Measurements from ENCODE around the gene TOR3A.
"Not testable (repeated sequence)": the region's sequence is repeated elsewhere in the genome, so short reads cannot be mapped to it uniquely, and the experiment has no call there.

The TOR3A gene

DNA sequence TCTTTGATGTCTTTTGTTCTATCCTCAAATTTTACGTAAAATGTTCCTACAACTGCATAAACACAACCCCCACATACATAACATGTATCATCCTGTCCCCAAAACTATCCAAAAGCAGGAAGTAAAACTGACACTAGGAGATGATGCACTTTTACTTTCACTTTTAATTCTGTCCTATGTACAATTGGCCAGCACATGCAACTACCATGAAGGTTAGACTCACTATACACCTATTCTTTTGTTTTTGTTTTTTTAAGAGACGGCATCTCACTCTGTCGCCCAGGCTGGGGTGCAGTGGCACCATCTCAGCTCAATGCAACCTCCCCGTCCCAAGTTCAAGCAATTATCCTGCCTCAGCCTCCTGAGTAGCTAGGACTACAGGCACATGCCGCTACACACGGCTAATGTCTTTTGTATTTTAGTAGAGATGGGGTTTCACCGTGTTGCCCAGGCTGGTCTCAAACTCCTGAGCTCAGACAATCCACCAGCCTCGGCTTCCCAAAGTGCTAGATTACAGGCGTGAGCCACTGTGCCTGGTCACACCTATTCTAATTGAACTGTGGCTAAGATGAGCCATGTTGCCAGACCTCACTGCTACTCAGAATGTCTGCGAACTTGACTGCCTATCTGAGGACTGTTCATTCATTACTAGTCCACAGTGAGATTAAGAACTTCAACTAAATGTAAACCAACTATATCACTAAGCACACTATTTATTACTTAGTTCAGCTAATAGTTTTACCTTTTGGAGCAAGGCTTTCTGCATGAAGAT is 48.0 kb downstream of the TOR3A start:
- no peak overlapping the region for H4K91ac ChIP-seq (ENCODE audit: low read length)
- peak overlapping the region; percentile 75 for H3K9ac ChIP-seq (ENCODE audit: low read length)
- no peak overlapping the region for H3K4ac ChIP-seq (ENCODE audit: low read depth in 1 of 2, low read length in 2 of 2)
- H3K36me3 ChIP-seq (ENCODE audit: control insufficient read depth in 1 of 2, insufficient read depth in 2 of 2, low read depth in 1 of 2, low read length in 2 of 2): peaks cover 31 to 78% of the 10 kb centered on the region in 2 experiments
- H3K27me3 ChIP-seq (ENCODE audit: control insufficient read depth in 1 of 2, insufficient read depth in 1 of 2, low read length in 2 of 2): no peaks in the 10 kb centered on the region
- H3K18ac ChIP-seq (ENCODE audit: low read depth in 1 of 2, low read length in 2 of 2): peak overlapping the region in 1 of 2 experiments; percentile 52
- peak overlapping the region in 1 of 2 experiments; percentile 70 for H3K14ac ChIP-seq (ENCODE audit: low read length in 2 of 2)
- peak; percentile 63 for DNase-seq
- peak overlapping the region; percentile 49 for H3K27ac ChIP-seq (ENCODE audit: low read length, poor library complexity, severe bottlenecking)
- no peak overlapping the region for H3K4me2 ChIP-seq (ENCODE audit: low read length, poor library complexity, severe bottlenecking)
- peaks cover 6% of the 10 kb centered on the region for H3K79me1 ChIP-seq (replicated peaks; ENCODE audit: low read length, poor library complexity, severe bottlenecking)
- no peak overlapping the region for H2BK15ac ChIP-seq (ENCODE audit: low read depth, poor library complexity, severe bottlenecking)
- no peak overlapping the region for H2AFZ ChIP-seq (ENCODE audit: low read depth, low read length)
- H2BK12ac ChIP-seq (ENCODE audit: low read length in 2 of 2): peak overlapping the region in 1 of 2 experiments; percentile 50
- peaks cover 11% of the 10 kb centered on the region for H3K4me1 ChIP-seq (ENCODE audit: control insufficient read depth, insufficient read depth, low read depth, low read length)
- no peak overlapping the region for H3K23ac ChIP-seq (ENCODE audit: low read length in 2 of 2)
- 89% methylated on average over 10 of the region's 10 CpGs for WGBS
- H3K9me3 ChIP-seq (ENCODE audit: control insufficient read depth, low read length): no peaks in the 10 kb centered on the region
- H3K4me3 ChIP-seq (ENCODE audit: insufficient read depth in 1 of 2, low read depth in 1 of 2, low read length in 2 of 2): peak overlapping the region in 1 of 2 experiments; percentile 57
- H4K8ac ChIP-seq (ENCODE audit: low read length): peak overlapping the region; percentile 49
- no peak overlapping the region for H2BK120ac ChIP-seq (ENCODE audit: low read depth, low read length)
- no peak overlapping the region for H2AK5ac ChIP-seq (ENCODE audit: low read length, severe bottlenecking)
- H2BK5ac ChIP-seq (ENCODE audit: low read depth, low read length, poor library complexity, severe bottlenecking): no peak overlapping the region

DNA sequence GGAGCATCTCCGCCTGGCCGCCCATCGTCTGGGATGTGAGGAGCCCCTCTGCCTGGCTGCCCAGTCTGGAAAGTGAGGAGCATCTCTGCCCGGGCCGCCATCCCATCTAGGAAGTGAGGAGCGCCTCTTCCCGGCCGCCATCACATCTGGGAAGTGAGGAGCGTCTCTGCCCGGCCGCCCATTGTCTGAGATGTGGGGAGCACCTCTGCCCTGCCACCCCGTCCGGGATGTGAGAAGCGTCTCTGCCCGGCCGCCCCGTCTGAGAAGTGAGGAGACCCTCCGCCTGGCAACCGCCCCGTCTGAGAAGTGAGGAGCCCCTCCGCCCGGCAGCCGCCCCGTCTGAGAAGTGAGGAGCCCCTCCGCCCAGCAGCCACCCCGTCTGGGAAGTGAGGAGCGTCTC is 53.3 kb downstream of the TOR3A start:
- not testable (repeated sequence) for H3K23ac ChIP-seq (ENCODE audit: low read length in 2 of 2); H2BK5ac ChIP-seq (ENCODE audit: low read depth, low read length, poor library complexity, severe bottlenecking); H4K91ac ChIP-seq (ENCODE audit: low read length); H3K4me3 ChIP-seq (ENCODE audit: insufficient read depth in 1 of 2, low read depth in 1 of 2, low read length in 2 of 2); DNase-seq; H2BK15ac ChIP-seq (ENCODE audit: low read depth, poor library complexity, severe bottlenecking); H3K27me3 ChIP-seq (ENCODE audit: control insufficient read depth in 1 of 2, insufficient read depth in 1 of 2, low read length in 2 of 2); H3K9me3 ChIP-seq (ENCODE audit: control insufficient read depth, low read length); H3K4me2 ChIP-seq (ENCODE audit: low read length, poor library complexity, severe bottlenecking); H2BK120ac ChIP-seq (ENCODE audit: low read depth, low read length); H2AFZ ChIP-seq (ENCODE audit: low read depth, low read length); H3K18ac ChIP-seq (ENCODE audit: low read depth in 1 of 2, low read length in 2 of 2); H3K4ac ChIP-seq (ENCODE audit: low read depth in 1 of 2, low read length in 2 of 2); H4K8ac ChIP-seq (ENCODE audit: low read length); H3K79me1 ChIP-seq (replicated peaks; ENCODE audit: low read length, poor library complexity, severe bottlenecking); H3K27ac ChIP-seq (ENCODE audit: low read length, poor library complexity, severe bottlenecking); H2BK12ac ChIP-seq (ENCODE audit: low read length in 2 of 2); H3K14ac ChIP-seq (ENCODE audit: low read length in 2 of 2); H3K9ac ChIP-seq (ENCODE audit: low read length); H2AK5ac ChIP-seq (ENCODE audit: low read length, severe bottlenecking); H3K4me1 ChIP-seq (ENCODE audit: control insufficient read depth, insufficient read depth, low read depth, low read length)
- WGBS: no CpG with 5 or more reads among the region's 27 CpGs
- H3K36me3 ChIP-seq (ENCODE audit: control insufficient read depth in 1 of 2, insufficient read depth in 2 of 2, low read depth in 1 of 2, low read length in 2 of 2): peaks cover 24 to 60% of the 10 kb centered on the region in 2 experiments

DNA sequence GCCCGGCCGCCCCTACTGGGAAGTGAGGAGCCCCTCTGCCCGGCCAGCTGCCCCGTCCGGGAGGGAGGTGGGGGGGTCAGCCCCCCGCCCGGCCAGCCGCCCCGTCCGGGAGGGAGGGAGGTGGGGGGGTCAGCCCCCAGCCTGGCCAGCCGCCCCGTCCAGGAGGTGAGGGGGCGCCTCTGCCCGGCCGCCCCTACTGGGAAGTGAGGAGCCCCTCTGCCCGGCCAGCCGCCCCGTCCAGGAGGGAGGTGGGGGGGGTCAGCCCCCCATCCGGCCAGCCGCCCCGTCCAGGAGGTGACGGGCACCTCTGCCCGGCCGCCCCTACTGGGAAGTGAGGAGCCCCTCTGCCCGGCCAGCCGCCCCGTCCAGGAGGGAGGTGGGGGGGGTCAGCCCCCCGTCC is 53.8 kb downstream of the TOR3A start:
- H3K4me2 ChIP-seq (ENCODE audit: low read length, poor library complexity, severe bottlenecking); H3K27ac ChIP-seq (ENCODE audit: low read length, poor library complexity, severe bottlenecking); H3K23ac ChIP-seq (ENCODE audit: low read length in 2 of 2); H3K18ac ChIP-seq (ENCODE audit: low read depth in 1 of 2, low read length in 2 of 2); H3K27me3 ChIP-seq (ENCODE audit: control insufficient read depth in 1 of 2, insufficient read depth in 1 of 2, low read length in 2 of 2); H2AK5ac ChIP-seq (ENCODE audit: low read length, severe bottlenecking); H2BK120ac ChIP-seq (ENCODE audit: low read depth, low read length); DNase-seq; H4K91ac ChIP-seq (ENCODE audit: low read length); H3K14ac ChIP-seq (ENCODE audit: low read length in 2 of 2); H3K9ac ChIP-seq (ENCODE audit: low read length); H2BK12ac ChIP-seq (ENCODE audit: low read length in 2 of 2); H3K9me3 ChIP-seq (ENCODE audit: control insufficient read depth, low read length); H2BK15ac ChIP-seq (ENCODE audit: low read depth, poor library complexity, severe bottlenecking); H4K8ac ChIP-seq (ENCODE audit: low read length); H3K4ac ChIP-seq (ENCODE audit: low read depth in 1 of 2, low read length in 2 of 2); H3K4me3 ChIP-seq (ENCODE audit: insufficient read depth in 1 of 2, low read depth in 1 of 2, low read length in 2 of 2); H2AFZ ChIP-seq (ENCODE audit: low read depth, low read length); H2BK5ac ChIP-seq (ENCODE audit: low read depth, low read length, poor library complexity, severe bottlenecking); H3K79me1 ChIP-seq (replicated peaks; ENCODE audit: low read length, poor library complexity, severe bottlenecking): not testable (repeated sequence)
- Histone ChIP-seq H3K36me3 (ENCODE audit: control insufficient read depth in 1 of 2, insufficient read depth in 2 of 2, low read depth in 1 of 2, low read length in 2 of 2) (peaks cover 24 to 60% of the 10 kb centered on the region in 2 experiments), H3K4me1 (ENCODE audit: control insufficient read depth, insufficient read depth, low read depth, low read length) (peaks cover 11% of the 10 kb centered on the region)
- WGBS: 94% methylated on average over 8 of the region's 28 CpGs

DNA sequence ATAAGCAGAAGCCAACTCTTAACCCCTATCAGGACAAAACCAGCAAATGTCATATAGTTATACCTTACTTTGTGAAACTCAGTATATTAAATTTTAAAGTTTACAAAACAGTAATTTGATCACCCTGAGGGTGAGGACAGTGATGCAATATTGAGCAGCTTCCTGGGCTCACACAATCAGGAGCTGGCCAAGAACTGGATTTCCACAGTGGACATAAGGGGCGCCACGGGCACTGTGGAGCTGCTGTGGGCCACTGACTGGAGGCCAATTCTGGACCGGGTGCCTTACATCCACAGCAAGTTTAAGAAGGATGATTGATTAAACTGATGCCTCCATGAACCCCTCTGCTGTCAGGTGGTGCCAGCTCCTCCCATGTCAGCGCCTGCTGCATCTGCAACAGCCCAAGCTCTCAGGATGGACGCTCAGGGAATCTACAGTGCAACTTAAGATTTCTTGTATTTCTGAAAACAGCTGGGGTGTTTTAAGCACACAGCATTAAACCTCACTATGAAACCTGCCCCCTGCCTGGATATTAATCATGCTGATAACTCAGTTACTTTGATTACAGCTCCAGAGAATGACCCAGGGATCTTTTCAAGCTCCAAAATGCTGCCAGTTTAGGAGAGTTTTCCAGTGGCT is 55.9 kb downstream of the TOR3A start:
- H2BK5ac ChIP-seq (ENCODE audit: low read depth, low read length, poor library complexity, severe bottlenecking): no peak overlapping the region
- no peak overlapping the region for H2BK15ac ChIP-seq (ENCODE audit: low read depth, poor library complexity, severe bottlenecking)
- no peak overlapping the region for H2AK5ac ChIP-seq (ENCODE audit: low read length, severe bottlenecking)
- no peaks in the 10 kb centered on the region for H3K9me3 ChIP-seq (ENCODE audit: control insufficient read depth, low read length)
- no peaks in the 10 kb centered on the region for H3K27me3 ChIP-seq (ENCODE audit: control insufficient read depth in 1 of 2, insufficient read depth in 1 of 2, low read length in 2 of 2)
- H3K27ac ChIP-seq (ENCODE audit: low read length, poor library complexity, severe bottlenecking): peak overlapping the region; percentile 1
- peak overlapping the region; percentile 80 for H3K9ac ChIP-seq (ENCODE audit: low read length)
- H4K8ac ChIP-seq (ENCODE audit: low read length): peak overlapping the region; percentile 71
- 92% methylated on average over 5 of the region's 5 CpGs for WGBS
- DNase-seq: no peak
- no peak overlapping the region for H2AFZ ChIP-seq (ENCODE audit: low read depth, low read length)
- H3K36me3 ChIP-seq (ENCODE audit: control insufficient read depth in 1 of 2, insufficient read depth in 2 of 2, low read depth in 1 of 2, low read length in 2 of 2): peaks cover 18 to 46% of the 10 kb centered on the region in 2 experiments
- H3K14ac ChIP-seq (ENCODE audit: low read length in 2 of 2): no peak overlapping the region
- no peak overlapping the region for H3K23ac ChIP-seq (ENCODE audit: low read length in 2 of 2)
- no peak overlapping the region for H2BK120ac ChIP-seq (ENCODE audit: low read depth, low read length)
- H2BK12ac ChIP-seq (ENCODE audit: low read length in 2 of 2): no peak overlapping the region
- peak overlapping the region in 1 of 2 experiments; percentile 71 for H3K4me3 ChIP-seq (ENCODE audit: insufficient read depth in 1 of 2, low read depth in 1 of 2, low read length in 2 of 2)
- H4K91ac ChIP-seq (ENCODE audit: low read length): no peak overlapping the region
- H3K4ac ChIP-seq (ENCODE audit: low read depth in 1 of 2, low read length in 2 of 2): no peak overlapping the region
- H3K4me2 ChIP-seq (ENCODE audit: low read length, poor library complexity, severe bottlenecking): no peak overlapping the region
- H3K18ac ChIP-seq (ENCODE audit: low read depth in 1 of 2, low read length in 2 of 2): peak overlapping the region in 1 of 2 experiments; percentile 41
- H3K79me1 ChIP-seq (replicated peaks; ENCODE audit: low read length, poor library complexity, severe bottlenecking): no peaks in the 10 kb centered on the region
- H3K4me1 ChIP-seq (ENCODE audit: control insufficient read depth, insufficient read depth, low read depth, low read length): peaks cover 12% of the 10 kb centered on the region

Data from mesenchymal stem cell (in vitro differentiated cells and primary cell).